NCI-H510A (cell line): Measurements from ENCODE around the gene KRTAP12-3.
"Not testable (repeated sequence)": the region's sequence is repeated elsewhere in the genome, so short reads cannot be mapped to it uniquely, and the experiment has no call there.

ENCODE experiments used
- DNase-seq: peaks from one replicate; lab custom pipeline; 2025; lab: John Stamatoyannopoulos, UW

The KRTAP12-3 gene

DNA sequence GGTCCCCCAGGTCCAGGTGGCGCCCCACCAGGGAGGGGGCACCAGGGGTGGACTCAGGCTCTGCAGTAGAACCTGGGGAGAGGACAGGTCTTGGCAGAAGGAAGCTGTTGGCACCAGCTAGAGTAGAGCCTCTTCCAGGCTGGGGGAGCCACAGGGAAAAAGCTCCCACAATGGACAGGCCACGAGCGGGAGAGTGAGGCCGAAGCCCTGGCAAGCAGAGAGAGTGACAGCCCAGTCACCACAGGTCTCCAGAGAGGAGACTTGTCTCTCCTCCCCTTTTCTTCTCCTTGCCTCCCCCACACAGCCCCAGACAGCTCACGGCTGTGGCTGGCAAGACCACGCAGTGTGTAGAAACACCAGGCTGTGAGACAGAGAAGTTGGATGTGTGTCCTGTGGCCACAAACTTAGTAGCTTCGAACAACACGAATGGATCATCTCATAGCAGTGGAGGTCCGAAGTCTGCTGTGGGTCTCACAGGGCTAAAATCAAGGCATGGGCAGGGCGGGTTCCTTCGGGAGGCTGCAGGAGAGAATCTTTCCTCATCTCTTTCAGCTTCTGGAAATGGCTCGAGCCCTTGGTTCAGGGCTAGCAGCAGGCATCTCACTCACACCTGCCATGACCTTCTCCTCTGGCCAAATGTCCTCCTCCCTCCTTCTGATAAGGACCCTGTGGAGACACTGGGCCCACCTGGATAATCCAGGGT is 6.6 kb upstream of the KRTAP12-3 start:
- DNase-seq, result no peak

DNA sequence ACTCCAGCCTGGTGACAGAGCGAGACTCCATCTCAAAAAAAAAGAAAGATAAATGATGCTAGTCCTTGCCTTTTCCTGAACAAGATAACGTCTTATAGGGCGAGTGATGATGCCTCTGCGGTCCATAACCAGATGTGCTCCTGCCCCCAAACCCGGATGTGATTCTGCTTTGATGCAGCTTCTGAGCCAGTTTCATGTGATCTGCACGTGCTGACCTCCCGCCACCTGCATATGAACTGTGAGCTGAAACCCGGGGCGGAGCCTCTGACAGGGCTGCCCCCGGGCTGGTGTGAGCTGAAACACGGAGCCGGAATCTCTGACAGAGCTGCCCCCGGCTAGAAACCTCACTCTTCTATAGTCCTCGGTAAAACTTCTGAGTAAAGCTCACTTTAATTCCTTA is 4.6 kb upstream of the KRTAP12-3 start:
- DNase-seq, result no peak

DNA sequence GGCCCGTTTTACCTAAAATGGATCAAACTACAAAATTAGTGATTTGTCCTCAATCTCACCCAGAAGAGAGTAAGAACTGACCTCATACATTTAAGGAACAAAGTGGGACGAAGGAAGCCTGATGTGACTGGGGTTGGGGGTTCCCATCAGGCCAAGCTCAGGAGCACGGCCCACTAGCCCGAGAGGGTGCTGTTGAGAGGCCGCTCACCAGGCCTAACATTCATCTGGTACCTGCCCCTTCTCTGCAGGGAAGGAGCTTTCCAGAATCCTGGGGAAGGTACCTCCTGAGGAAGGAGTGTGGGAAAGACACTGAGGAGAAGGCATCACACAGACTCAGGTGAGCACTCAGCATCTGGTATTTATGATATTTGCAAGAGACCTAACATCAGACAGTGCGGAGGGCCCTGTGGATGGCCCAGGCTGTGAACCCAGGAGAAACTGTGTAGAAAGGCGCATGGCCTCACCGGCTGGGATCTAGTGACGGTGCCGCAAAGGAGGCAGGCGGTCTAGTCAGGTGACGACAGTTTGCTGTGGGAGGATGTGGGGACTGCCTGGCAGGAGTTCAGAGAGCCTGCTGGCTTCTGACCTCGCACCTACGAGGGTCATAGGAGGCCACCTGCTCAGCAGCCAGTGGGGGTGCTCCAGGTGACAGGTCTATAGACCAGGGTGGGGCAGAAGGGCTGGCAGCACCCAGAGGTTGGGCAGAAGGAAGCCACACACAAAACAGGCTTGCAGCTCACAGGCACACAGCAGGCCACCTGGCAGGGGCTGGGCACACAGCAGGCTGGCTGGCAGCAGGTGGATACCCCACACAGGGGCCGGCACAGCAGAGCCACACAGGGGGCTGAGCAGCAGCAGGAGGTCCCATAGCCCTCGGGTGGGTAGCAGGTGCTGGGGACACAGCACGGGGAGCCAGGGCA is 3.8 kb upstream of the KRTAP12-3 start:
- DNase-seq, result no peak

DNA sequence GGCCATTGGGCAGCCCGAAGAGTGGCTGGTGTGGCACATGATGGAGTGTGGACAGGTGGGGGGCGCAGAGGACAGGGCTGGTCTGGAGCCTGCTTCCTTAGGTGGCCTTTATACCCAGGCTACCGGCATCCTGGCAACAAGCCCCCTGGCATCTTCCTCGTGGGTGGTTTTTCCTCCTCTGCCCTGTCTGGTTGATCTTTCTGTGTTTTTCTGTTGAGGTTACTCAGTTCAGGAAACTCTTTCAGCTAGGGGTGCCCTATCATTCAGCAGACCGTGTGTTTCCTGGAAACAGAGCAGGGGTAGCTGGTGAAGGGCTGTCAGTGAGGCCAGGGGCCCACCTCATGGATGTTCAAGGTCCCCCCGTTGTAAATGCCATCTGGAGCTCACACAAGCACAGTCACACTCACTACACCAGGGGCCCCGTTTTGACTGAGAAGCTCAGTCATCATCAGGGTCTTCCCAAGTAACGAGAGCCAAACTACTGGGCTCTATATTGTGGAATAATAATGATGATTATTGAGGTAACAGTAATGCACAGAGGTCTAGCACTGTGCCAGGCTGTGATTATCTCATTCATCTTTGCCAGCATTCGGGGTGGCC is 3.1 kb upstream of the KRTAP12-3 start, which contains the start of gene KRTAP12-4:
KRTAP12-4 (minus strand) TSS at position 84 of the 600 bp plus-strand sequence; CDS start at position 39, 45 bp downstream.
- no peak for DNase-seq

- no peak for DNase-seq
Observed at GRCh38 chr21:44656868-44657267, 864 bp upstream of the KRTAP12-3 start.

DNA sequence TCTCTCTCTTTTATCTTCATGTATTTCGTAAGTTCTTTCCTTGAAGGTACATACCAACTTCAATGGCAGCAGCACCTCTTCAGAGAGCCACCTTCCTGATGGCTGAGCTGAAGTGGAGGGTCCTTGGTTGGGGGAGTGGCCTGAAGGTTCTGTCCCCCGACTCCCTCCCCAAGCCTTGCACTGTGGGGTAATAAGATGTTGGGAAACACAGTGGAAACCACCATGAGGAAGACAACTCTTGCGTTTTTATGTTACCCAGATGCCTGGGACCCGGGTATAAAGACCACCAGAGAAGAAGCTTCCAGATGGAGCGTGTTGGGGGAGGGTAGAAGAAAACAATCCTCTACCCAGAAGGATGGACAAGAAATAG is 794 bp downstream of the KRTAP12-3 start:
- no peak for DNase-seq

DNA sequence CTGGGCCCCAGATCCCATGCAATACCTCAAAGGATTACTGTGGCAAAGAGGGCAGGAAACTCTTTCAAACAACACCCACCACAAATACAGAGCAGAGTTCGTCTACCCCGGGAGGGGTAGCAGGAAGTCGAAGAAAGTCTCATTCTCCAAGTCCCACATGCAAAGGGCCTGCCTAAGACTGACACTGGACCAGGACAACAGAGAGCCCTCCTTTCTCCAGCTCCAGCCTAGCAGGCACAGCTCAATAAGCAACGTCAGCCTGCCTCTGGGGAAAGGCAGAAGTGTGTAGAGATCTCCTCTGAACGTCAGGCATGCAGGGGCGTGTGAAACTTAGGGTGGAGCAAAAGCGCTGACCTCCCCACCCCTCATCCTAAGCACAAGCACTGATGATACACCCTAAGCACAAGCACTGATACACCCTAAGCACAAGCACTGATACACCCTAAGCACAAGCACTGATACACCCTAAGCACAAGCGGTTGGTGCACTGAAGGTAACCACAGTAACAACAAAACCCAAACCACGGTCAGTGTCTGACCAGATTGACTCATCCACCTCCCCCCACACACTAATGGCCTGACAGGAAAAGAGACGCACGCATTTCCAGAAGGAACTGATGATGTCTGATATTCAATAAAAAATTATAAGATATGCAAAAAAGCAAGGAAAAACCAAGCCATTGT is 1.3 kb downstream of the KRTAP12-3 start:
- DNase-seq, result no peak

GRCh38 chr21:44661567-44661966 is 3.8 kb downstream of the KRTAP12-3 start:
- not testable (repeated sequence) for DNase-seq

GRCh38 chr21:44664691-44665090 is 7.0 kb downstream of the KRTAP12-3 start:
- no peak for DNase-seq

DNA sequence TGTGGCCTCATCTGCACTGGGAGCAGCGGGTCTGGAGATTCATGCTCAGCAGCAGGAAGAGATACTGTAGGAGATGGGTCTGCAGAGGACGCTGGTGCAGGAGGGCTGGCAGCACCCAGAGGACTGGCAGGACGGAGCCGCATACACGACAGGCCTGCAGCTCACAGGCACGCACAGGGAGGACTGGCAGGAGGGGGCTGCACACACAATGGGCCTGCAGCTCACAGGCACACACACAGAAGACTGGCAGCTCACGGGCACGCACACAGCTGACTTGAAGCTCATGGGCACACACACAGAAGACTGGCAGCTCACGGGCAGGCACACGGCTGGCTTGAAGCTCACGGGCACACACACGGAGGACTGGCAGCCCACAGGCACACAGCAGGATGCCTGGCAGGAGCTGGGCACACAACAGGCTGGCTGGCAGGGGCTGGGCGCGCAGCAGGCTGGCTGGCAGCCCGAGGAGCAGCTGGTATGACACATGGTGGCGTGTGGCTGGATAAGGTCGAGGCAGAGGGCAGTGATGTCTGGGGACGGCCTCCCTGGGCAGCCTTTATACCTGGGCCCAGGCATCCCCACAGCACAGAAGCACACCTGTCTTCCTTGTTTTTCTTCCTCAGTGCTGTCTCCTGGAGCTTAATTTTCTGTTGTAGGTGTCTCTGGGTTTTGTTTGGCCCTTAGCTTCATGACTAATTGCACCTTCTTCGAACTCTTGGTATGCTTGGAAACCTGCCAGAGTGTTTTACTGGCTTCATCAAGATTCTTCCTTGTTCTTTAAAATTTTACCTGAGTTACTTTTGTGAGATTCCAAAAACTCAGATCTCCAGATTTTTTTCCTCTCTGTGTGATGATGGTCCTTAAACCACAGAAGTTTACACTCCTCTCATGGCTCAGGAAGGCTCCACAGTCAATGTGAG is 8.9 kb downstream of the KRTAP12-3 start, which contains the start of gene KRTAP12-2:
KRTAP12-2 (minus strand) TSS at position 527 of the 920 bp plus-strand sequence; CDS start at position 486, 41 bp downstream.
- DNase-seq, result no peak

GRCh38 chr21:44667612-44668011 is 9.9 kb downstream of the KRTAP12-3 start:
- DNase-seq, result no peak

DNA sequence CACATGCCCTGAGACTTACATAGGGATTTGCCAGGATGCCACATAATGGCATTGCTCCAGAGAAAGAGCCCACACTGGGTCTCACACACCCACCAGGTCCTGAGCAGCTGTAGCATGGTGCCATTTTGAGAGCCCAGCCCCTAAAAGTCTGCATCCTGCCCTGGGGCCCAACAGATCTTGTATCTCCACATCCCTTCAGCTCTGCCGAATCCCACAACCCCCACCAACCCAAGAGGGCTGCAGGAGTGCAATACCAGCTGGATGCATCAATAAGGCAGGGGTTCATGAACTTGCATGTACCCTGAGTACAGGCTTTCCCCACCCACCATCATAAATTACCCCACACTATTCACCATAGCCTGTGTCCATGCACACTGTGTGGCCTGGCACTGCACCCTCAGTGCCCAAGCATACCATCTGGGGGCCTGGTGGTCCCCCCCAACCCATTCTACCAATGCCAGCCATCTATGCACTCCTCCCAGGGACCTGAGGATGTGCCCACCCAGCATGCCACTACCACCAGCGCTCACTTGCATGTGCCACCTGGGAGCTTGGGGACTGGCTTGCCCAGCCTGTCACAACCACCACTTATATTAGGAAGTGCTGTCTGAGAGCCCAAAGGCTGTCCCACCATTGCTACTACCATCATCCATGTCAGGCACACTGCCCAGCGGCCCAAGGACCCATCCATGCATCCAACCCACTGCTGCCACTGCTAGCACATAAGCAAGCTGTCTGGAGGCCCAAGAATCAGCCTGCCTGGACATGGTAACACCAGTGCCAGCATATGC is 13.1 kb downstream of the KRTAP12-3 start:
- DNase-seq, result no peak

- no peak for DNase-seq
Observed at GRCh38 chr21:44671911-44672310, 14.2 kb downstream of the KRTAP12-3 start.

DNA sequence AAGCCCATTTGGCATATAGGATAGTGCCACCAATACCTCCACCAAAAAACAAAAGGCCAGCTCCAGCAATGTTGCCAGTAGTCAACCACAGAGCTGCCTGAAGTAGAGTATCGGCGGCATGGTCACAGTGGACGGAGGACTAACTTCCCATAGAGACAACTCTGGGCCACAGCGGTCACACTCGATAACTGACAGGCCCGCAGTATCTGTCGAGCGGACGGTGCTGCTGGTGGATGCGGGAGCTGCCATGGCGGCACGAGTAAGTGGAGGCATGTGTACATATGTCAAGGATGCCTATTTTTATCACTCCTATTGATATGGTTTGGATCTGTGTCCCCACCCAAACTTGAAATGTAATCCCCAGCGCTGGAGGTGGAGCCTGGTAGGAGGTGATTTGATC is 20.1 kb downstream of the KRTAP12-3 start:
- DNase-seq, result no peak

- no peak for DNase-seq
Observed at GRCh38 chr21:44681152-44681551, 23.4 kb downstream of the KRTAP12-3 start.

GRCh38 chr21:44681861-44682579 is 24.3 kb downstream of the KRTAP12-3 start, which contains the start of gene KRTAP12-1:
TSS of gene KRTAP12-1 (minus strand) at chr21:44682163. CDS start at chr21:44682123, 40 bp downstream.
- no peak for DNase-seq

DNA sequence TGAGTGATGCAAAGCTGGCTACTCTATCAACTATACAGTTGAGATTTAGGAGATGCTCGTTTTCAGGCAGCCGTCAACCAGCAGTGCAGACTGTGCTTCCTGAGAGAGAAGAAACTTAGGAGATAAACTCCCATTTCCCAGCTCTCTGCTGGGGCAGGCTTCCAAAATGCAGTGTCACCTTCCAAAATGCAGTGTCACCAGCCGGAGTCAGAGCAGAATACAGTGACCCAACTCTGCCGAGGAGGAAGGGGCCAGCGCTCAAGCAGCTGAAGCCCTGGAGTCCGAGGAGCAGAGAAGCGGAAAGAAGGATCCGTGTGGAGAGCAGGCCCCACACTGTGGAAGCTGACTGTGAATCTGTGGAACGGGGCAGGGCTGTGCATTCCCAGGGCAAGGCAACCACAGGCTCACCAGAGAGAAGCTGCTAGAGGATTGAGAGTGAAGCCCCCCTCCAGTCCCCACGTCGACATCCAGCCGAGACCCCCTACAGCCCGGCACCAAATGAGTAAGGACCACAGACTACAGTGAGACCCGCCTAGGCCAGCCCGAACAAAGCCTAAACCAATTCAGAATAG is 24.9 kb downstream of the KRTAP12-3 start:
- DNase-seq, result no peak

GRCh38 chr21:44684077-44684476 is 26.3 kb downstream of the KRTAP12-3 start:
- no peak for DNase-seq

DNA sequence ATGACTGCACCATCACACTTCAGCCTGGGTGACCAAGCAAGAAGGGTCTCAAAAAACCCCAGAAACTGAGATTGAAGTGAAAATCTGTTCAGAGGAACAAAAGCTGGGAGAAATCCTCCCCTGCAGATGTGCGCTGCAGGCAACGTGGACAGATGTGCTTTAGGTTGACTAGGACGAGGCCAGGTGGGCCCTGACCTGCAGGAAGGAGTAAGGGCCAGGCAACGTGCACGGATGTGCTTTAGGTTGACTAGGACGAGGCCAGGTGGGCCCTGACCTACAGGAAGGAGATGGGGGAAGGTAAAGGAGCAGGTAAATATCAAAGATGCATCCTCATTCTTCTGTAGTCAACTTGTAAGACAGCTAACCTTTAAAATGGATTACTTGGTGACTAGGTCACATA is 26.8 kb downstream of the KRTAP12-3 start:
- DNase-seq, result no peak
